ENCODE measurements around the gene PLEKHH1.

Gene PLEKHH1

GRCh38 chr14:67630186-67630585, 97.1 kb downstream of the PLEKHH1 start:
- DNase-seq (ENCODE audit: low read depth) = no peak

- no peak for DNase-seq (ENCODE audit: low read depth)
Measured at GRCh38 chr14:67630938-67631337, 97.8 kb downstream of the PLEKHH1 start.

GRCh38 chr14:67633451-67634147, 100.5 kb downstream of the PLEKHH1 start:
- DNase-seq (ENCODE audit: low read depth) = no peak

GRCh38 chr14:67636361-67636919, 103.3 kb downstream of the PLEKHH1 start:
- no peak for DNase-seq (ENCODE audit: low read depth)

GRCh38 chr14:67638642-67639041, 105.6 kb downstream of the PLEKHH1 start:
- no peak for DNase-seq (ENCODE audit: low read depth)

Data from HS-27A (cell line).